AG10803 (cell line): ENCODE data around the gene CHL1.

Source experiments
- DNase-seq: peaks from one replicate; pipeline ENCODE4 v3.0.0; 2010; ENCODE audit warnings: low read depth
- H3K4me3 ChIP-seq: 2 replicates; pipeline ENCODE4 v1.5.1; 2011; ENCODE audit warnings: mild to moderate bottlenecking, low read length, control low read depth
- TF ChIP-seq, protein P1 (sequence below): conservative IDR thresholded peaks from 2 replicates; pipeline ENCODE4 v1.5.1; 2011; ENCODE audit warnings: mild to moderate bottlenecking, low read length, control low read depth, inconsistent platforms

Gene CHL1

DNA sequence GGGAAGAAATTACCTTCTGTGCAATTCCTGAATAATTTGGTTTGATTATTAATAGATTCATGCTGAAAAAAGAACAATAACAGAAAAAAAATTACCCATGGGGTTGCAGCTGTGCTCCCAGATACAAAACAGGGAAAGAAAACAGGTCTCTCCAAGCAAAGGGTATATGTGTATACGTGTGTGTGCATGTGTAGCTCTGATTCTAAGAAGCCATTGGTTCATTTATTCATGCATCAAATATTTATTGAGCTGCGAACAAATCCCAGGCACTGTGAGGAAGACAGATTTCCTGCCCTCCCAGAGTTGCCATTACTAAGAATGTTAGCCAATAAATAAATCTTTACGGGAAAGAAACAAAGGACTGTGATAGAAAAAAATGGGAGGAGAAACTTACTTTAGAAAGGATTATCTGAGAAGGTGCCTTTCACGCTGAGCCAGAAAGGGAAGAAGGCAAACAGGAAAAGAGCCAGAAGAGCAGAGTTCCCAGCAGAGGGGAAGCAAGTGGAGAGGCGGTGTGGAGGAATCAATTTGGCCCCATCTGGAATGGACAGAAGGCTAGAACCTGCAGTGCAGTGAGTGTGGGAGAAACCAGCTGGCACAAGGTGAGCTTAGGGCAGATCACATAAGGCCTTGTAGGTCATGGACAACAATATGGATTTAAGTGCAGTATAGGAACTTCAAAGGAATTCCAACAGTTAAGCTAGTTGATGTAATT lies 20.7 kb downstream of the CHL1 start:
- H3K4me3 ChIP-seq, result no peak overlapping the region
- TF ChIP-seq, protein P1, sequence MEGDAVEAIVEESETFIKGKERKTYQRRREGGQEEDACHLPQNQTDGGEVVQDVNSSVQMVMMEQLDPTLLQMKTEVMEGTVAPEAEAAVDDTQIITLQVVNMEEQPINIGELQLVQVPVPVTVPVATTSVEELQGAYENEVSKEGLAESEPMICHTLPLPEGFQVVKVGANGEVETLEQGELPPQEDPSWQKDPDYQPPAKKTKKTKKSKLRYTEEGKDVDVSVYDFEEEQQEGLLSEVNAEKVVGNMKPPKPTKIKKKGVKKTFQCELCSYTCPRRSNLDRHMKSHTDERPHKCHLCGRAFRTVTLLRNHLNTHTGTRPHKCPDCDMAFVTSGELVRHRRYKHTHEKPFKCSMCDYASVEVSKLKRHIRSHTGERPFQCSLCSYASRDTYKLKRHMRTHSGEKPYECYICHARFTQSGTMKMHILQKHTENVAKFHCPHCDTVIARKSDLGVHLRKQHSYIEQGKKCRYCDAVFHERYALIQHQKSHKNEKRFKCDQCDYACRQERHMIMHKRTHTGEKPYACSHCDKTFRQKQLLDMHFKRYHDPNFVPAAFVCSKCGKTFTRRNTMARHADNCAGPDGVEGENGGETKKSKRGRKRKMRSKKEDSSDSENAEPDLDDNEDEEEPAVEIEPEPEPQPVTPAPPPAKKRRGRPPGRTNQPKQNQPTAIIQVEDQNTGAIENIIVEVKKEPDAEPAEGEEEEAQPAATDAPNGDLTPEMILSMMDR, result no peak
- no peak for DNase-seq

DNA sequence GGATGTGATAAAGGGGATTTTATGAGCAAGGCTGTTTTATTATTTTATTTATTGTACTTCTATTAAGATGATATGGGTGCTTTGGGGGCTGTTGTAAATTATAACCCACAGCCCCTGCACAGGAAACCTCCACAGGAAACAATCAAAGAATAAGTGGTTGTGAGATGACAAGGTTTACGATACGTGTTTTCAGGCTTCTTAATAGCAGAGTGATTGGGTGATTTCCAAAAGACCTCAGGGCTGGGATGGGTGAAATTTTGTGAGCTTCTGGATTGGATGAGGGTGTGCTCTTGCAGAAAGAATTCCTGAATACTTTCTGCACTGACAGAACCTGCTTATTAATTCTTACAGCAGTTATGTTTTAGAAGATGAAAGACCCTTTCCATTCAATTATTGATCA lies 21.4 kb downstream of the CHL1 start:
- no peak overlapping the region for H3K4me3 ChIP-seq
- TF ChIP-seq, protein P1, result no peak
- no peak for DNase-seq

DNA sequence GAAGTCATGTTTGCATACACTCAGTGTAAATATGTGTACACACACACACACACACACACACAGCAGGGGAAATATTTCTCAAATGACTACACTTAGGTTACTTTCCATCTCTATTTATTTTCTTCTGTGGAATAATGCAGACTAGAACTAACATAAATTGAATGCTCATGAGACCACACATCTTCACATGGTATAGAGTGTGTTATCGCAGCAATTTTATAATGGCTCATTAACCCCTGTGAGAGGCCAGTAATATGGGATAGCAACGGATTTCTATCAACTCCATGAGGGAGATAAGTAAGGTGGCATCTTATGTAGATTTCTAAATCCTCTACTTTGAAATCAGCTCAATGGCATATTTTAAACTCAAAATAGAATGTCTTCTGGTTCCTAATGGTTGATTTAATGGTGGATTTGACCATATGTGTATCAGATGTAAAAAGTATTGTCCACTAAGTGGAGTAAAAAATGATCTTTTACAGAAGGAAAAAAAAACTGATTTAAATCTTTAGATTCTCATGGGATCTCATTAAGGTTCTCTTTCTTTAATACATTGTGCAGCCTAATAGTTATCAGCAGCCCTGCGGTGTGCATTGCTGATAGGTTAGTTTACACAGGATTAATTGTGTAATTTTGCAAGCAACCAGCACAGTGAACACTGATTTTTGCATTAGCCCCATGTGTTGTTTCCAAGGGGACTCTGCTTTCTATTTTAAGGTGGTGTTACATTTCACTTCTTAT lies 32.0 kb downstream of the CHL1 start:
- TF ChIP-seq, protein P1, result no peak
- no peak for DNase-seq
- no peak overlapping the region for H3K4me3 ChIP-seq

DNA sequence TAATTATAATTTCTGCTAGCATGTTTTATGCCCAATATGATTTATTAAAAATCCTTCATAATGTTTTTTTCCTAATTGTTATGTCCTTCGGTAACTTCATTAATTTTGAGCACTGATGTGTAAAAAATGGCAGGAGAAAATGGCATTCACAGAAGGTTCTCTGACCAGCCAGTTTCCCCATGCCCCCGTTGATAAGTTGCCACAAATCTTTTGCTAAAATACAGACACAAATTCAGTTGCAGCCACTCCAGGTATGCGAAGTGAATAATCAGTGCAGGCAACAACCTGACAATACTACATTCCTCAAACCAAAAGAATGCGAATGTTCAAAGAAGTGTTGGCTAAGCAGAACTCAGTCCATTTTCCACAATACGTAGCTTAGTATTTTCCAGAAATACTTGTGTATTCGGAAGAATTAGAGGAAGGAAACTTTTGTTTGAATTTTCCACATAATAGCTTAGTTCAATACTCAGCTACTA lies 32.7 kb downstream of the CHL1 start:
- TF ChIP-seq, protein P1, result no peak
- H3K4me3 ChIP-seq, result no peak overlapping the region
- DNase-seq, result no peak

DNA sequence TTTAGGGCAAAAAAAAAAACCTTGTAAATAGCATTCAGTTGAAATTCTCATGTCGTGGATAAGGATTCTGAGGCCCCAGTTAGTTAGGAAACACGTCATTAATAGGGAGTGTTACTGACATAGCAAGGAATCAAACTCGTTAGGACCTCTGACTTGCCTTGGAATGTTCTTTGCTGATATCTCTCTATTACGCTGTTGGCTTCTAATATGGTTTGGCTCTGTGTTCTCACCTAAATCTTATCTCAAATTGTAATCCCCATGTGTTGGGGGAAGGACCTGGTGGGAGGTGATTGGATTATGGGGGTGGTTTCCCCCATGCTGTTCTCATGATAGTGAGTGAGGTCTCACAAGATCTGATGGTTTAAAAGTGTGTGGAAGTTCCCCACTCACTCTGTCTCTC lies 40.3 kb downstream of the CHL1 start:
- TF ChIP-seq, protein P1, result no peak
- no peak for DNase-seq
- no peak overlapping the region for H3K4me3 ChIP-seq

DNA sequence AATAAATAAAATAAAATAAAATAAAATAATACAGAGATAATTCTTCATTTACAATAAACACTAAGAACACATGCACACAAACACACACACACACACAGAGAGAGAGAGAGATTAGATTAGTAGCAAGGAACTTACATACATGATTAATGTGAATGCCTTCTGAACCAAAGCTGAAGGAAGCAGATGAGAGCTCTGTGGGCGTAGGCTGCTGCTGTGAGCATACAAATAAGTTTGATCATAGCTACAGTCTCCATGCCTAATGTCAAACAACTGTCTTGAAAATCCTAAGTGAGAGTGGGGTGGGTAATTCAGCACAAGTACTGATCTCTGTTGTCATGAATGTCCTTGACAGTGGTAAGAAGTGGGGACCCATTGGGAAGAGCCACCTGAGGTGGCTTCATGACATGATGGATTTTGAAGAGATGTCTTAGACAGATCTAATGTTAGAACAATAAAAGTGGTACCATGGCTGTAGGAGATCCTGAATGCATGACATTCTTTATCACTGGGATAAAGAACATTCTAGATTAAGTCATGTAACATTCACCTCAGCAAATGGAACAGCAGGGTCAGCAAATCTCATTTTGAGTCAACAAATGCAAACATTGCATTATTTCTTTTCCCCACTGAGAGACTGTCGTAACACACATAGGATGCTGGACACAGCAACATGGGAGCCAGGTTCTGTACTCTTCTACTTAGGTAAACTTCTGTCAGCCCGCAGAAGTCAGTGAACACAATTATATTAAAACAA lies 46.2 kb downstream of the CHL1 start:
- no peak overlapping the region for H3K4me3 ChIP-seq
- TF ChIP-seq, protein P1, result no peak
- no peak for DNase-seq
